Activated naive CD4-positive, alpha-beta T cell treated with anti-CD3 and anti-CD28 coated beads, Interleukin-2, amount 10 ng/mL, durations not matched to agents 7 days and 5 days (primary cell): ENCODE measurements around the gene KRT71.

ENCODE experiments used
- CTCF ChIA-PET: fragments of 350-600 bp; sonication (Branson Sonifier 250); formaldehyde crosslinking; loops from one replicate; lab custom pipeline; 2021; ENCODE audit warnings: antibody characterized with exemption; lab: Charles Lee
- DNase-seq: peaks from one replicate; pipeline ENCODE4 v3.0.0-alpha.2; 2020
- H3K27ac Mint-ChIP-seq: one replicate; pipeline ENCODE4 v1.8.0; 2021; ENCODE audit warnings: mild to moderate bottlenecking, moderate library complexity, mixed read lengths
- H3K27me3 Mint-ChIP-seq: one replicate; pipeline ENCODE4 v1.8.0; 2021; ENCODE audit warnings: mild to moderate bottlenecking, mixed read lengths
- H3K36me3 Mint-ChIP-seq: one replicate; pipeline ENCODE4 v1.8.0; 2021; ENCODE audit warnings: mixed read lengths
- H3K4me1 Mint-ChIP-seq: one replicate; pipeline ENCODE4 v1.8.0; 2021; ENCODE audit warnings: mixed read lengths
- H3K4me3 Mint-ChIP-seq: one replicate; pipeline ENCODE4 v1.8.0; 2021; ENCODE audit warnings: mild to moderate bottlenecking, moderate library complexity, mixed read lengths
- H3K9me3 Mint-ChIP-seq: one replicate; pipeline ENCODE4 v1.8.0; 2021; ENCODE audit warnings: mixed read lengths

Gene KRT71

DNA sequence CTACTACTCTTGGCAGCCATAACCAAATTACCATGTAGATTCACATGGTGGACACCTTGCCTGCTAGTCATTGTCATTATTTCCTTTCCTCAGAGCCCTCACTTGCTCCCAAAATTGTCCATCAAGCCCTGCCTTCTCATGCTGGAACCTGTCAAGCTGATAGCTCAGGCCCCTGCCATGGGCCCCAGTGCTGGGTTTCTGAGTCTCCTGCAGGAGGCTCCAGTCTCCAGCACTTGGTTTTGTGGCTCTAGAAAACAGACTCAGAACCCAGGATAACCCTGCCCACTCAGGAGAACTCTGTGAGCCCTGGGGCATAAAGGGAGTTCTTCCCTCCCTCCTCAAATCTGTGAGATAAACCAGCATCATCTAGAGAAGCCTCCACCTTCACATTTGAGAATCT lies 10.8 kb downstream of the KRT71 start:
- no peak overlapping the region for H3K27ac Mint-ChIP-seq
- DNase-seq, result no peak
- no peak overlapping the region for H3K4me3 Mint-ChIP-seq
- H3K9me3 Mint-ChIP-seq, result no peaks in the 10 kb centered on the region
- H3K4me1 Mint-ChIP-seq, result peaks cover 4% of the 10 kb centered on the region
- H3K36me3 Mint-ChIP-seq, result no peaks in the 10 kb centered on the region
- CTCF ChIA-PET, result interaction anchor here (0.6 kb wide), 1 partner anchor 338 kb away, joined by 3 read pairs; no protein-coding TSS in a partner anchor
- H3K27me3 Mint-ChIP-seq, result peaks cover 29% of the 10 kb centered on the region

GRCh38 chr12:52541709-52542108 lies 11.2 kb downstream of the KRT71 start:
- no peaks in the 10 kb centered on the region for H3K36me3 Mint-ChIP-seq
- H3K27me3 Mint-ChIP-seq, result peaks cover 33% of the 10 kb centered on the region
- CTCF ChIA-PET, result interaction anchor here (0.6 to 1.0 kb wide), 2 partner anchors 329 to 338 kb away, joined by 3 read pairs; no protein-coding TSS in a partner anchor
- no peaks in the 10 kb centered on the region for H3K9me3 Mint-ChIP-seq
- peaks cover 4% of the 10 kb centered on the region for H3K4me1 Mint-ChIP-seq
- H3K4me3 Mint-ChIP-seq, result no peak overlapping the region
- DNase-seq, result no peak
- H3K27ac Mint-ChIP-seq, result no peak overlapping the region

DNA sequence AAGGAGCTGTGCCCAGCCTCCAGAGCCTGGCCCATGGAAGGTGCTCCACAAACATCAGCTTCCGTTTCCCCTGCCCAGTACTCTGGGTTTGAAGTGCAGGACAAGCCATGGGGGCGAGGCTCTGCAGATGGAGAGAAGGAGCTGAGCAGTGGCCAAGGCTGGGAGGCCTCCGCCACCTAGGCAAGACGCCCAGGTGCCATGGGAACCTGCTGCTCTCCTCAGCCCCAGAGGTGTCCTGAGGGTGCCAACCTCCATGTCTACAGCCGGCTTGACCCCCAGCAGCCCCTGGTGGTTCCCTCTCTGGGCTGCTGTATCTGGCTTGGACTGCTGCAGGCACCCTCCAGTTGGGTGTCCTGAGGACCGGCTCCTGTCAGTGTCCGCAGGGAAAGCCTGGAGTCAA lies 12.4 kb downstream of the KRT71 start:
- Mint-ChIP-seq H3K4me1 (peaks cover 4% of the 10 kb centered on the region), H3K9me3 (no peaks in the 10 kb centered on the region), H3K27ac (no peak overlapping the region), H3K36me3 (no peaks in the 10 kb centered on the region), H3K27me3 (peaks cover 33% of the 10 kb centered on the region), H3K4me3 (no peak overlapping the region)
- DNase-seq, result no peak
- CTCF ChIA-PET, result interaction anchor here (0.8 kb wide), 1 partner anchor 168 kb away, joined by 3 read pairs; no protein-coding TSS in a partner anchor

GRCh38 chr12:52539821-52540173 lies 13.1 kb downstream of the KRT71 start:
- DNase-seq, result no peak
- no peaks in the 10 kb centered on the region for H3K36me3 Mint-ChIP-seq
- no peaks in the 10 kb centered on the region for H3K9me3 Mint-ChIP-seq
- peaks cover 28% of the 10 kb centered on the region for H3K27me3 Mint-ChIP-seq
- H3K4me3 Mint-ChIP-seq, result no peak overlapping the region
- H3K4me1 Mint-ChIP-seq, result peaks cover 4% of the 10 kb centered on the region
- H3K27ac Mint-ChIP-seq, result no peak overlapping the region
- CTCF ChIA-PET, result interaction anchor here (1.5 kb wide), 1 partner anchor 178 kb away, joined by 3 read pairs; no protein-coding TSS in a partner anchor

DNA sequence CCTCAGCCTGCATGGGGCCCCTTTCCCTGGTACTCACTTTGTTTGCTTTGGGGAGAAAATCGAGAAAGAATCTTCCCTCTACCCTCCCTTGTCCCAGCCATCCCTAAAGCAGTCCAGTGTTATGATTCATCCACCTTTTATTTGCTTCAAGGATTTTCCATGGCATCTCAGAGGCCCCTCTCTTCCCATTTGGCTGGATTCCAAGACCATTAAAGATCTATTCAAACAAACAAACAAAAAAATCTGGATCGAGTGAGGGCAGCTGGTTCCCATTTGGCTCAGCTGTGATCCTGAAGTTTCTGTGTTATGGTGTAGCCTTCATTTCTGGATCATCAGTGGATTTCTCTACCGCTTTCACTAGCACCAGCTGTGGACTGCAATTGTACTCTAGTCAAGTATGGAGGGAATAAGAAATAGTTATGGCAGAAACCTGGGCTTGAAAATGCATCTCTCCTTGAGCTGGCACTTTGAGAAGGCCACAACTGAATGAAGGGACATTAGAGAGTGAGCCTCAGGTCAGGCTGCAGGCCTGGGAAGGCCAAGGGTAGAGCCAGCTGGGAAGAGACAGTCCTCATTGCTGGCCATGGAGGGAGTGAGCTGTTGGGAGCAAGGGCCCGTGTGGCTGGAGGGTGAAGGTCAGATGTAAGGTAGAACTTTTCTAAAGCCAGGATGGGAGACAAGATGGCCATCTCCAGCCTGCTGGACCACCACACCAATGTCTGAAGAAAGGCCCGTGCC lies 13.7 kb downstream of the KRT71 start:
- no peaks in the 10 kb centered on the region for H3K36me3 Mint-ChIP-seq
- CTCF ChIA-PET, result interaction anchor here (1.5 kb wide), 1 partner anchor 177 kb away, joined by 3 read pairs; no protein-coding TSS in a partner anchor
- H3K9me3 Mint-ChIP-seq, result no peaks in the 10 kb centered on the region
- H3K4me1 Mint-ChIP-seq, result peaks cover 4% of the 10 kb centered on the region
- DNase-seq, result no peak
- no peak overlapping the region for H3K27ac Mint-ChIP-seq
- peaks cover 27% of the 10 kb centered on the region for H3K27me3 Mint-ChIP-seq
- no peak overlapping the region for H3K4me3 Mint-ChIP-seq

GRCh38 chr12:52537101-52537500 lies 15.8 kb downstream of the KRT71 start:
- Mint-ChIP-seq H3K36me3 (no peaks in the 10 kb centered on the region), H3K9me3 (no peaks in the 10 kb centered on the region), H3K27ac (no peak overlapping the region), H3K4me3 (no peak overlapping the region), H3K4me1 (no peaks in the 10 kb centered on the region), H3K27me3 (peaks cover 28% of the 10 kb centered on the region)
- CTCF ChIA-PET, result no interaction called here
- DNase-seq, result no peak

- no peak overlapping the region for H3K4me3 Mint-ChIP-seq
- H3K9me3 Mint-ChIP-seq, result no peaks in the 10 kb centered on the region
- H3K36me3 Mint-ChIP-seq, result no peaks in the 10 kb centered on the region
- H3K4me1 Mint-ChIP-seq, result no peaks in the 10 kb centered on the region
- CTCF ChIA-PET, result interaction anchor here (1.6 kb wide), 1 partner anchor 345 kb away, joined by 8 read pairs; no protein-coding TSS in a partner anchor
- H3K27me3 Mint-ChIP-seq, result peaks cover 28% of the 10 kb centered on the region
- no peak for DNase-seq
- no peak overlapping the region for H3K27ac Mint-ChIP-seq
These were observed 17.4 kb downstream of the KRT71 start for GRCh38 chr12:52535574-52535973.

DNA sequence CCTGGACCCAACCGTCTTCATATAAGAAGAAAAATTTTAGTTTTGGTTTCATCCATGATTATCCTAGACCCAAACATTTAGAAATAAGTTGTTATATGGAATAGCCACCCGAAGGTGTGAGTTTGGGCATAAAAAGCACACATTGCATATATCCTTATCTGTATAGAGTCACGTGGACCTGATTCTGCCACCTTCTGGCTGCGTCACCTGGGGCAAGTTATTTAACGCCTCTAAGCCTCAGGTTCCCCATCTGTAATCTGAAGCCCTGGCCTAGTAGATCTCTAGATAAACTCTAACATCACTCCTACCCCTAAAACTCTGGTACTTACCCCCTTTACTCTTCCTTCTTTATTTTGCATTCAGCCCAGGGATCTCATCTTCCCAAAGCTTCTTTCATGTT lies 18.5 kb downstream of the KRT71 start:
- Mint-ChIP-seq H3K9me3 (no peaks in the 10 kb centered on the region), H3K4me1 (no peaks in the 10 kb centered on the region), H3K27me3 (peaks cover 21% of the 10 kb centered on the region), H3K36me3 (no peaks in the 10 kb centered on the region), H3K27ac (no peak overlapping the region), H3K4me3 (no peak overlapping the region)
- DNase-seq, result peak; percentile 43
- CTCF ChIA-PET, result no interaction called here

- DNase-seq, result no peak
- CTCF ChIA-PET, result interaction anchor here (1.4 kb wide), 1 partner anchor 11 kb away, joined by 3 read pairs; no protein-coding TSS in a partner anchor
- Mint-ChIP-seq H3K36me3 (no peaks in the 10 kb centered on the region), H3K4me1 (no peaks in the 10 kb centered on the region), H3K27ac (no peak overlapping the region), H3K4me3 (no peak overlapping the region), H3K27me3 (peaks cover 17% of the 10 kb centered on the region), H3K9me3 (no peaks in the 10 kb centered on the region)
These were observed 19.1 kb downstream of the KRT71 start for GRCh38 chr12:52533686-52534470.

GRCh38 chr12:52532636-52533035 lies 20.3 kb downstream of the KRT71 start:
- no peaks in the 10 kb centered on the region for H3K4me1 Mint-ChIP-seq
- DNase-seq, result no peak
- no peak overlapping the region for H3K27ac Mint-ChIP-seq
- H3K36me3 Mint-ChIP-seq, result no peaks in the 10 kb centered on the region
- CTCF ChIA-PET, result interaction anchor here (0.7 to 1.6 kb wide), 4 partner anchors 13 to 355 kb away, joined by 3 to 4 read pairs (median 3); no protein-coding TSS in a partner anchor
- H3K27me3 Mint-ChIP-seq, result peaks cover 12% of the 10 kb centered on the region
- no peak overlapping the region for H3K4me3 Mint-ChIP-seq
- no peaks in the 10 kb centered on the region for H3K9me3 Mint-ChIP-seq

- peaks cover 4% of the 10 kb centered on the region for H3K27me3 Mint-ChIP-seq
- H3K9me3 Mint-ChIP-seq, result no peaks in the 10 kb centered on the region
- H3K4me3 Mint-ChIP-seq, result no peak overlapping the region
- H3K36me3 Mint-ChIP-seq, result no peaks in the 10 kb centered on the region
- no peaks in the 10 kb centered on the region for H3K4me1 Mint-ChIP-seq
- CTCF ChIA-PET, result interaction anchor here (1.0 to 1.6 kb wide), 2 partner anchors 339 to 347 kb away, joined by 3 to 4 read pairs; no protein-coding TSS in a partner anchor
- DNase-seq, result no peak
- H3K27ac Mint-ChIP-seq, result no peak overlapping the region
These were observed 21.2 kb downstream of the KRT71 start for GRCh38 chr12:52531566-52532300.

- DNase-seq, result no peak
- Mint-ChIP-seq H3K4me1 (peaks cover 3% of the 10 kb centered on the region), H3K4me3 (no peak overlapping the region), H3K9me3 (no peaks in the 10 kb centered on the region), H3K27me3 (peaks cover 4% of the 10 kb centered on the region), H3K27ac (no peak overlapping the region), H3K36me3 (no peaks in the 10 kb centered on the region)
- CTCF ChIA-PET, result interaction anchor here (1.3 kb wide), 1 partner anchor 349 kb away, joined by 3 read pairs; no protein-coding TSS in a partner anchor
These were observed 22.0 kb downstream of the KRT71 start for GRCh38 chr12:52530905-52531304.

DNA sequence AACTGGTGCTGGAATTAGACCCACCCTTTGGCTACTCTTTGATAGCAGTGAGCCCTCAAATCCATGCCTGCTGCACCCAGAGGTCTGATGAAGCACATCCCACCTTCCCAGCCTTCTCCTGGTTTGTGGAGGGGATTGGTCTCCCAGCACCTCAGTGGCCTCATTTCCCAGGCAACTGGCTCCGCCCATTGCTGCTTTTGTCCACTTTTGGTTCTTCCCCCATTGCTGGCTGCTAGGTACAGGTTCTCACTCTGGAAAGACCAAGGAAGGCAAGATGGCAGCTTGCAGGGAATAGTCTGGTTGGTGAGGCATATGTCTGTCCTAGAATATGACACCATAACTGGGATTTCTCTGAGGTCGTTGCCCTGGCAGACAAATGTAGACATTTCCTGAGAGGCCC lies 22.6 kb downstream of the KRT71 start:
- H3K27ac Mint-ChIP-seq, result no peak overlapping the region
- CTCF ChIA-PET, result interaction anchor here (1.3 kb wide), 1 partner anchor 349 kb away, joined by 3 read pairs; no protein-coding TSS in a partner anchor

More for the DNA sequence above, 22.6 kb downstream of the KRT71 start:
- no peaks in the 10 kb centered on the region for H3K9me3 Mint-ChIP-seq
- no peak for DNase-seq
- peaks cover 3% of the 10 kb centered on the region for H3K4me1 Mint-ChIP-seq
- no peak overlapping the region for H3K4me3 Mint-ChIP-seq
- no peaks in the 10 kb centered on the region for H3K36me3 Mint-ChIP-seq
- H3K27me3 Mint-ChIP-seq, result peaks cover 4% of the 10 kb centered on the region
